OCI-LY7 (cell line): ENCODE data around the gene SRXN1. TPM values are rescaled to one million over a fixed set of nuclear protein-coding genes. Genes with fewer than 3 reads are reported as not detected.

Source experiments
- BruUV-seq: library from RNA; stranded (reverse); fragments of 400-500 nt; replicated peaks from 2 replicates; lab custom pipeline; 2021; lab: Mats Ljungman, UMichigan
- CTCF ChIA-PET: fragments of 300-600 bp; sonication (Branson Sonifier 250); formaldehyde crosslinking; loops from one replicate; lab custom pipeline; 2022; ENCODE audit warnings: antibody characterized with exemption; ENCODE audit not compliant: unreplicated experiment; lab: Charles Lee
- POLR2A ChIA-PET: fragments of 300-600 bp; sonication (Branson Sonifier 250); formaldehyde crosslinking; loops from one replicate; lab custom pipeline; 2022; ENCODE audit warnings: antibody characterized with exemption; lab: Charles Lee
- DNase-seq: peaks from one replicate; pipeline ENCODE4 v3.0.0-alpha.2; 2015; ENCODE audit warnings: low spot score
- H2AFZ ChIP-seq: fragments of 200-600 bp; sonication (generic), shearing (Covaris generic); 2 replicates; pipeline ENCODE4 v1.6.1; 2014; ENCODE audit warnings: mild to moderate bottlenecking, antibody characterized with exemption, low read length, moderate library complexity
- H3K27ac ChIP-seq: fragments of 200-600 bp; sonication (generic); 2 replicates; pipeline ENCODE4 v1.5.1; 2014; ENCODE audit warnings: mixed run types, low read depth, mild to moderate bottlenecking, moderate library complexity, low read length, inconsistent platforms; ENCODE audit not compliant: poor library complexity, severe bottlenecking
- H3K36me3 ChIP-seq: fragments of 200-600 bp; sonication (generic); 2 replicates; pipeline ENCODE4 v1.6.1; 2014; ENCODE audit warnings: mild to moderate bottlenecking, antibody characterized with exemption, low read length, moderate library complexity, mixed read lengths; ENCODE audit not compliant: insufficient read depth
- H3K4me1 ChIP-seq: fragments of 200-600 bp; sonication (generic); 2 replicates; pipeline ENCODE4 v1.5.1; 2014; ENCODE audit warnings: mild to moderate bottlenecking, low read length; ENCODE audit not compliant: insufficient read depth, poor library complexity, severe bottlenecking
- H3K4me2 ChIP-seq: fragments of 200-600 bp; sonication (generic); 2 replicates; pipeline ENCODE4 v1.6.1; 2014; ENCODE audit warnings: mild to moderate bottlenecking, low read length
- H3K4me3 ChIP-seq: fragments of 200-600 bp; sonication (generic); 2 replicates; pipeline ENCODE4 v1.5.1; 2014; ENCODE audit warnings: mild to moderate bottlenecking, low read depth, low read length; ENCODE audit not compliant: poor library complexity, severe bottlenecking
- H3K79me2 ChIP-seq: fragments of 200-600 bp; sonication (generic); 2 replicates; pipeline ENCODE4 v1.6.1; 2016; ENCODE audit warnings: low read depth, mild to moderate bottlenecking, low read length, moderate library complexity, mixed read lengths; ENCODE audit not compliant: insufficient read depth
- H3K9me2 ChIP-seq: fragments of 200-600 bp; sonication (generic); 2 replicates; pipeline ENCODE4 v1.6.1; 2016; ENCODE audit warnings: mild to moderate bottlenecking, low read length, mixed read lengths; ENCODE audit not compliant: insufficient read depth
- H3K9me3 ChIP-seq: fragments of 200-600 bp; sonication (generic); 2 replicates; pipeline ENCODE4 v1.6.1; 2014; ENCODE audit warnings: mild to moderate bottlenecking, mixed run types, low read length, mixed read lengths
- H4K20me1 ChIP-seq: fragments of 200-600 bp; sonication (generic); 2 replicates; pipeline ENCODE4 v1.6.1; 2014; ENCODE audit warnings: mild to moderate bottlenecking, antibody characterized with exemption, low read length, moderate library complexity, mixed read lengths; ENCODE audit not compliant: insufficient read depth
- EZH2phosphoT487 ChIP-seq: fragments of 200-600 bp; sonication (generic); IDR thresholded peaks from 2 replicates; pipeline ENCODE4 v1.6.1; 2018; ENCODE audit warnings: low read depth, borderline replicate concordance, mild to moderate bottlenecking, mixed run types, antibody characterized with exemption, low read length, moderate library complexity, mixed read lengths
- intact Hi-C: fragments of 100-400 bp; cut with micrococcal nuclease; formaldehyde crosslinking; loops from one replicate; pipeline ENCODE4 v1.10.0; 2022; ENCODE audit not compliant: unreplicated experiment
- total RNA-seq, 2 experiments: library from RNA; depleted of rRNA in 1 of 2; stranded (reverse); fragments of >200 nt in 1 of 2; shearing (Covaris generic) in 1 of 2; gene quantifications; 2 replicates each; pipeline ENCODE4 v1.2.3, GENCODE V29; 2014 to 2022
- TF ChIP-seq, protein P1 (sequence below): fragments of 200-600 bp; sonication (generic); conservative IDR thresholded peaks from 2 replicates; pipeline ENCODE4 v1.5.1; 2014; ENCODE audit warnings: mild to moderate bottlenecking, antibody characterized with exemption, low read length, moderate library complexity, mixed read lengths

Gene SRXN1
- total RNA-seq, 2 experiments from 2014 or later: 18.6 to 19.8 TPM

DNA sequence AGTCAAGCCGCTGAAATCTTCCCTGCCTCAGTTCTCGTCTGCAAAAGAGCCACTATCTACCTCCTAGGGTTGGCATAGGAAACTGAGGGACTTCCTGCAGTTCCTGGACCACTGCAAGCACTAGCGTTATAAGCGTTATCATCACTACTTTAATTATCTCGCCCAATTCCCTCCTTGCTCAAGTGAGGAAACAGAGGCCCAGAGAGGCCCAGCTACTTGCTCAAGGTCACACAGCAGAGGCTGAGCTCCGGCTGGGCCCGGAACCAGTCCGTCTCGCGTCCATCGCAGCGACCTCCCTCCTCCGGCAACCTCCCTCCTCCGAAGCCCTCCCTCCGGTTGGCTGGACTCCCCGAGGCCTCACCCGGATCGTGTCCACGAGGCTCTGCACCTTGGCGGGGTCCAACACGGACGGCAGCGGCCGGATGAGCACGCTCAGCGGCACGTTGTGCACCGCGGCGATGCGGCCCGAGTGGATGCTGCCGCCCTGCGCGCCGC lies 338 bp downstream of the SRXN1 start:
- H3K4me3 ChIP-seq: peak overlapping the region; percentile 99
- CTCF ChIA-PET: no interaction called here
- peak overlapping the region; percentile 95 for H3K4me2 ChIP-seq
- 0 out of 2 replicates have a peak, but pooled peaks cover 4% of the 10 kb centered on the region for H4K20me1 ChIP-seq
- peaks cover 24% of the 10 kb centered on the region; the same call in 1 of the 2 replicates for H3K79me2 ChIP-seq
- H3K4me1 ChIP-seq: peaks cover 15% of the 10 kb centered on the region
- intact Hi-C loops: loop anchor here (10.0 kb wide), 1 partner anchor 182 kb away; the partner anchor contains the start of gene FAM110A
- TF ChIP-seq, protein P1, sequence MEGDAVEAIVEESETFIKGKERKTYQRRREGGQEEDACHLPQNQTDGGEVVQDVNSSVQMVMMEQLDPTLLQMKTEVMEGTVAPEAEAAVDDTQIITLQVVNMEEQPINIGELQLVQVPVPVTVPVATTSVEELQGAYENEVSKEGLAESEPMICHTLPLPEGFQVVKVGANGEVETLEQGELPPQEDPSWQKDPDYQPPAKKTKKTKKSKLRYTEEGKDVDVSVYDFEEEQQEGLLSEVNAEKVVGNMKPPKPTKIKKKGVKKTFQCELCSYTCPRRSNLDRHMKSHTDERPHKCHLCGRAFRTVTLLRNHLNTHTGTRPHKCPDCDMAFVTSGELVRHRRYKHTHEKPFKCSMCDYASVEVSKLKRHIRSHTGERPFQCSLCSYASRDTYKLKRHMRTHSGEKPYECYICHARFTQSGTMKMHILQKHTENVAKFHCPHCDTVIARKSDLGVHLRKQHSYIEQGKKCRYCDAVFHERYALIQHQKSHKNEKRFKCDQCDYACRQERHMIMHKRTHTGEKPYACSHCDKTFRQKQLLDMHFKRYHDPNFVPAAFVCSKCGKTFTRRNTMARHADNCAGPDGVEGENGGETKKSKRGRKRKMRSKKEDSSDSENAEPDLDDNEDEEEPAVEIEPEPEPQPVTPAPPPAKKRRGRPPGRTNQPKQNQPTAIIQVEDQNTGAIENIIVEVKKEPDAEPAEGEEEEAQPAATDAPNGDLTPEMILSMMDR: no peak
- TF ChIP-seq EZH2phosphoT487: no peak
- H2AFZ ChIP-seq: peak overlapping the region; percentile 89
- no peak for DNase-seq
- H3K36me3 ChIP-seq: peaks cover 33% of the 10 kb centered on the region
- BruUV-seq: no TSS peak
- no peaks in the 10 kb centered on the region for H3K9me2 ChIP-seq
- POLR2A ChIA-PET: interaction anchor here (0.8 to 1.1 kb wide), 2 partner anchors 15 to 472 kb away, joined by 3 to 4 read pairs; no protein-coding TSS in a partner anchor
- peak overlapping the region; percentile 42 for H3K27ac ChIP-seq
- H3K9me3 ChIP-seq: peaks cover 1% of the 10 kb centered on the region; the same call in 1 of the 2 replicates

DNA sequence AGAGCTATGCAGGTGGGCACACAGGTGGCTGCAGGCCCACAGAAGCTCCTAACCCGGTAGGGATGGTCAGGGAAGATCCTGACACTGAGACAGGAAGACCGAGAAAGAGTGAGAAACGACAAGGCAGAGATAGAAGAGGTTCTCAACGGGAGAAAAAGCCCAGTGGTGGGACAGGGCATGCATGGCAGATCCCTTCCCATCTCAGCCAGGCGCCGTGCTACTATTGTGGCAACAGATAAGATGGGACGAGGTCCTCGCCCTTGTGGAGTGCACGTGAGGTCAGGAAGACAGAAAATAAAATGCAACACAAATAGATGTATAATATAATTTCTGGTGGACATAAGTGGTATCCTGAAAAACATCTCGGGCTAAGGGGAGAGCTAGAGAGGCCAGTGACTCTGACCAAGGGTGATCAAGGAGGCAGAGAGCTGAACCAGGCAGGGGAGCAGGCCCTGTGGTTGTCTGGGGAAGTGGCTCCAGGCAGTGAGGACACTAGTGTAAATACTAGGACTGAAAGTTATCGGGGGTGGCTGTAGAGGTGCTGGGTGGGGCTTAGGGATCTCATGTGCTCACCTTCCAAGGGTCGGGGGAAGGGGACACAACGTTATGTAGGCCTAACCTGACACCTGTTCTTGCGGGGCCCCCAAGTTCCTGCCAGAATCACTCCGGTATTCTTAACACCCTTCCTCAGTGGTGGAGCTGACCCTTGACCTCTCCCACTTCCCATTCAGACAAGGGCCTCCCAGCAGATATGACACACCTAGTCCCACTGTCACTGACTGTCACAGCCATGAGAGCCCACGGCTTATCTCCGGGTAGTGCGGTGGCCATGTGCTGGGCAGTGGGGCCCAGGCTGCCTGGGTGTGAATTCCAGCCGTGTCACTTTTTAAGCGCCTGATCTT lies 1.0 kb downstream of the SRXN1 start:
- Histone ChIP-seq H2AFZ (peak overlapping the region; percentile 89; the same call in 1 of the 2 replicates), H3K36me3 (peaks cover 40% of the 10 kb centered on the region), H3K4me2 (peak overlapping the region; percentile 95), H3K4me3 (peak overlapping the region; percentile 99), H3K4me1 (peaks cover 15% of the 10 kb centered on the region), H3K9me2 (no peaks in the 10 kb centered on the region), H4K20me1 (0 out of 2 replicates have a peak, but pooled peaks cover 4% of the 10 kb centered on the region), H3K9me3 (peaks cover 5% of the 10 kb centered on the region; the same call in 1 of the 2 replicates), H3K27ac (peak overlapping the region; percentile 42), H3K79me2 (peaks cover 24% of the 10 kb centered on the region; the same call in 1 of the 2 replicates)
- TF ChIP-seq, protein P1: no peak
- no peak for TF ChIP-seq EZH2phosphoT487
- peak; percentile 33 for DNase-seq
- CTCF ChIA-PET: no interaction called here
- intact Hi-C loops: loop anchor here (10.0 kb wide), 1 partner anchor 183 kb away; the partner anchor contains the start of gene FAM110A
- POLR2A ChIA-PET: interaction anchor here (0.7 to 1.1 kb wide), 3 partner anchors 15 to 473 kb away, joined by 3 to 9 read pairs (median 4); no protein-coding TSS in a partner anchor
- no TSS peak for BruUV-seq
